Gastrocnemius medialis (tissue), 4 donors: ENCODE measurements around the gene CYTH1. TPM values are rescaled to one million over a fixed set of nuclear protein-coding genes. Genes with fewer than 3 reads are reported as not detected.

Source experiments
- ATAC-seq, 2 donors: fragments of 150-250 bp; one replicate each; pipeline ENCODE4 v1.9.1; 2016
- DNase-seq, 2 donors: peaks; one replicate each; pipeline ENCODE4 v3.0.0-alpha.2; 2019
- H3K27ac ChIP-seq, 4 donors: fragments of 200-600 bp; sonication (generic); 1 replicate in 1 of 4; 2 replicates in 3 of 4; pipeline ENCODE4 v1.5.1; 2016 to 2018; ENCODE audit warnings: mild to moderate bottlenecking in 2 of 4, moderate library complexity in 1 of 4
- H3K27me3 ChIP-seq, 3 donors: fragments of 200-600 bp; sonication (generic) in 2 of 3; 1 replicate in 1 of 3; 2 replicates in 2 of 3; pipeline versions ENCODE4 v1.5.1 to v1.6.0; 2016 to 2019; ENCODE audit warnings: mild to moderate bottlenecking in 1 of 3, moderate library complexity in 1 of 3
- H3K36me3 ChIP-seq, 2 donors: fragments of 200-600 bp; sonication (generic) in 1 of 2; one replicate each; pipeline ENCODE4 v1.5.1; 2017 to 2018
- H3K4me1 ChIP-seq, 2 donors: fragments of 200-600 bp; sonication (generic) in 1 of 2; one replicate each; pipeline ENCODE4 v1.5.1; 2016 to 2017; ENCODE audit warnings: mild to moderate bottlenecking in 2 of 2
- H3K4me3 ChIP-seq, 4 donors: fragments of 200-600 bp; sonication (generic) in 3 of 4; 1 replicate in 1 of 4; 2 replicates in 3 of 4; pipeline ENCODE4 v1.5.1; 2016 to 2019; ENCODE audit warnings: mild to moderate bottlenecking in 2 of 4
- H3K9me3 ChIP-seq, 3 donors: fragments of 200-600 bp; sonication (generic) in 2 of 3; 1 replicate in 1 of 3; 2 replicates in 2 of 3; pipeline ENCODE4 v1.5.1; 2016 to 2019
- POLR2A ChIP-seq, 2 donors: fragments of 450-650 bp; IDR thresholded peaks; one replicate each; pipeline ENCODE4 v1.6.1; 2017; ENCODE audit warnings: antibody characterized with exemption in 2 of 2, mild to moderate bottlenecking in 2 of 2, moderate library complexity in 2 of 2
- in situ Hi-C, 4 donors: fragments of 200-750 bp; cut with MboI; loops; one replicate each; pipeline versions ENCODE4 v1.15.0 to v1.8.0; 2017; ENCODE audit warnings: low sequenced_read_pairs in 4 of 4
- intact Hi-C: fragments of 100-400 bp; cut with DNase I; formaldehyde crosslinking; loops from one replicate; pipeline ENCODE4 v1.15.1; 2023; ENCODE audit warnings: low total_unique reads
- total RNA-seq, 4 donors: library from RNA; depleted of rRNA; stranded (reverse); fragments of >200 nt; gene quantifications; one replicate each; pipeline versions ENCODE4 v1.1.0 to v1.2.3, GENCODE V29; 2016
- TF ChIP-seq, protein P1 (sequence below), 5 experiments: fragments of 450-650 bp in 3 of 5; fragments of 200-600 bp in 2 of 5; sonication (generic) in 2 of 5; IDR thresholded peaks in 4 of 5; conservative IDR thresholded peaks in 1 of 5; 1 replicate in 4 of 5; 2 replicates in 1 of 5; pipeline ENCODE4 v1.5.1; 2016 to 2019; ENCODE audit warnings: antibody characterized with exemption in 5 of 5, mild to moderate bottlenecking in 3 of 5, moderate library complexity in 3 of 5

Gene CYTH1
- total RNA-seq, 4 donors from 2014 or later = 24.7 to 43.7 (median 32.4) TPM

DNA sequence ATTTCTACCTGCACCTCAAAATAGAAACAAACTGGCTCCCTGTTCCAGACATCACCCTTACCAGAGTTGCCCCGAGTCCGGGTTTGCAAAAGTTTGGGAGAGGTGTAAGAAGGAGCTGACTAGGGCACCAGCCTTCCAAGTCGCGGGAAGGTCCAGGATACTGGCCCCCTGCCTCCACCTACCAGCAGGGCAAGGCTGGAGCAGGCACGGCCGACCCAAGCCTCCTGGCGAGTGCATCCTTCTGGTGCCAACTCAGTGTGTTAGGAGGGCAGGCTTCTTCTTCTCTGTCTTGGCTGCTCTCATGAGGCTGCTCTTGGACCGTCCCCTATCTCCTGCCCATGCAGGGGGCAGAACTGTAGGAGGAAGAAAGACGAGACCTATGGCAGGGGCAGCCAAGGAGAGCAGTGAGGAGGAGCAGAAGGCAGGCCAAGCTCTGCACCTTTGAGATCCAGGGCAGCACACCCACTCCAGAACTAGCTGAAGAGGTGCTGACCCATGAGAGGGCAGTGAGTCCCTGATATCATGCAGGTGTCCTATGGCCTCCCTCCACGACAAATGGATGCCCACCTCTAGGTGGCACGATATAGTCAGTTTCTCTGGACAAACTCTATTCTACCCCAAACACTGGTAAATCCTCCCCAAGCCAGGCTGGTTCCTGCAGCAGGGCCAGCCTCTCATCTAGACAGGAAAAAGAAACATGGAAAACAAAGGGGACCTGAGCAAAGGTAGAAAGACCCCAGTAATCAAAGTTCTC, 54.4 kb downstream of the CYTH1 start:
- intact Hi-C loops = no loop called here
- in situ Hi-C loops = no loop called here
- H3K4me1 ChIP-seq = peaks cover 66 to 79% of the 10 kb centered on the region in 2 donors
- no peak for TF ChIP-seq POLR2A (IDR thresholded peaks at IDR 0.05)
- TF ChIP-seq, protein P1, sequence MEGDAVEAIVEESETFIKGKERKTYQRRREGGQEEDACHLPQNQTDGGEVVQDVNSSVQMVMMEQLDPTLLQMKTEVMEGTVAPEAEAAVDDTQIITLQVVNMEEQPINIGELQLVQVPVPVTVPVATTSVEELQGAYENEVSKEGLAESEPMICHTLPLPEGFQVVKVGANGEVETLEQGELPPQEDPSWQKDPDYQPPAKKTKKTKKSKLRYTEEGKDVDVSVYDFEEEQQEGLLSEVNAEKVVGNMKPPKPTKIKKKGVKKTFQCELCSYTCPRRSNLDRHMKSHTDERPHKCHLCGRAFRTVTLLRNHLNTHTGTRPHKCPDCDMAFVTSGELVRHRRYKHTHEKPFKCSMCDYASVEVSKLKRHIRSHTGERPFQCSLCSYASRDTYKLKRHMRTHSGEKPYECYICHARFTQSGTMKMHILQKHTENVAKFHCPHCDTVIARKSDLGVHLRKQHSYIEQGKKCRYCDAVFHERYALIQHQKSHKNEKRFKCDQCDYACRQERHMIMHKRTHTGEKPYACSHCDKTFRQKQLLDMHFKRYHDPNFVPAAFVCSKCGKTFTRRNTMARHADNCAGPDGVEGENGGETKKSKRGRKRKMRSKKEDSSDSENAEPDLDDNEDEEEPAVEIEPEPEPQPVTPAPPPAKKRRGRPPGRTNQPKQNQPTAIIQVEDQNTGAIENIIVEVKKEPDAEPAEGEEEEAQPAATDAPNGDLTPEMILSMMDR (IDR thresholded peaks at IDR 0.05 in 4 of 5, conservative IDR thresholded peaks at IDR 0.05 in 1 of 5) = no peak
- H3K36me3 ChIP-seq = no peaks in the 10 kb centered on the region
- H3K27me3 ChIP-seq = no peaks in the 10 kb centered on the region
- DNase-seq (no peak), ATAC-seq (no peak)
- H3K4me3 ChIP-seq = no peak overlapping the region
- no peaks in the 10 kb centered on the region for H3K9me3 ChIP-seq
- peak overlapping the region in 2 of 4 donors; percentile 71 to 72 for H3K27ac ChIP-seq

DNA sequence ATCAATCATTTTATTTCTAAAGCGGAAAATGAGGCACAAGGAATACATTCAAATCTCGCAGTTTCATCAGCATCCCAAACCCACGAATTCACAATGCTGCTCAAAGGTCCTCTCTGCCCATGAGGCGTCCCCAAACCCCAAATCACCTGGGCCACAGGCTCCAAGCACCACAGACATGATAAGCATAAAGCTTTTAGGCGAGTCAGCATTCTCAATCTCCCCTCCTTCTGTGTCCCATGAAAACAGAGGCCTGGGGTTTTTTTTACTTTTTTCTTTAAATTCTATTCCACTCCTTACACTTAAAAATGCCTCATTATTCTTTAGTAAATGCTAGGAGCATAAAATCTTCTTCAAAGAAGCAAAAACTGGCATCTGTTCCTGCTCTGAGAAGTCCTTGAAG, 55.0 kb downstream of the CYTH1 start:
- Histone ChIP-seq H3K4me1 (peaks cover 67 to 79% of the 10 kb centered on the region in 2 donors), H3K36me3 (no peaks in the 10 kb centered on the region), H3K9me3 (no peaks in the 10 kb centered on the region), H3K27me3 (no peaks in the 10 kb centered on the region), H3K27ac (peak overlapping the region; percentile 64 to 72 (median 71)), H3K4me3 (no peak overlapping the region)
- intact Hi-C loops (no loop called here), in situ Hi-C loops (no loop called here)
- no peak for DNase-seq
- no peak for TF ChIP-seq POLR2A (IDR thresholded peaks at IDR 0.05)
- TF ChIP-seq, protein P1 (IDR thresholded peaks at IDR 0.05 in 4 of 5, conservative IDR thresholded peaks at IDR 0.05 in 1 of 5) = no peak
- no peak for ATAC-seq

DNA sequence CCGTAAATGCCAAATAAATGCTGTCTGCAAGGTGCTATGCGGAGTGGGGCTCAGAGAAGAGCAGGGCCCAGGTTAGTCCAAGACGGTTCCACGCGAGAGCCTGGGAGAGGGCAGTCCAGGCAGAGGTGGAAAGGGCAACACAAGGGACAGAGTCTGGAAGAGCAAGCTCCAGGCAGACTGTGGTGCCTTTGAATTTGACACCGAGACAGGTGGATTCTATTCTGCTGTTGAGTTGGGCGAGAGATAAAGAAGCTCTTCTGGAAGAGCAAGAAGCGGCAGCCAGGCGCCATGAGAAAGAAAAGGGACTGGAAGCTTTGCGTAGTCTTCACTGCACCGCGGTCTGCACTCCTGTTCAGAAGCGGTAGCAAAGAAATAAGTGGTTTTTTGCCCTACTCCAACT, 55.6 kb downstream of the CYTH1 start:
- no peak overlapping the region for H3K4me3 ChIP-seq
- ATAC-seq (peak; percentile 54 to 80), DNase-seq (no peak)
- TF ChIP-seq, protein P1 (IDR thresholded peaks at IDR 0.05 in 4 of 5, conservative IDR thresholded peaks at IDR 0.05 in 1 of 5) = no peak
- no peak for TF ChIP-seq POLR2A (IDR thresholded peaks at IDR 0.05)
- no peaks in the 10 kb centered on the region for H3K9me3 ChIP-seq
- in situ Hi-C loops = no loop called here
- intact Hi-C loops = no loop called here
- H3K4me1 ChIP-seq = peaks cover 72 to 83% of the 10 kb centered on the region in 2 donors
- H3K36me3 ChIP-seq = no peaks in the 10 kb centered on the region
- H3K27me3 ChIP-seq = no peaks in the 10 kb centered on the region
- H3K27ac ChIP-seq = peak overlapping the region; percentile 64 to 72 (median 71)

DNA sequence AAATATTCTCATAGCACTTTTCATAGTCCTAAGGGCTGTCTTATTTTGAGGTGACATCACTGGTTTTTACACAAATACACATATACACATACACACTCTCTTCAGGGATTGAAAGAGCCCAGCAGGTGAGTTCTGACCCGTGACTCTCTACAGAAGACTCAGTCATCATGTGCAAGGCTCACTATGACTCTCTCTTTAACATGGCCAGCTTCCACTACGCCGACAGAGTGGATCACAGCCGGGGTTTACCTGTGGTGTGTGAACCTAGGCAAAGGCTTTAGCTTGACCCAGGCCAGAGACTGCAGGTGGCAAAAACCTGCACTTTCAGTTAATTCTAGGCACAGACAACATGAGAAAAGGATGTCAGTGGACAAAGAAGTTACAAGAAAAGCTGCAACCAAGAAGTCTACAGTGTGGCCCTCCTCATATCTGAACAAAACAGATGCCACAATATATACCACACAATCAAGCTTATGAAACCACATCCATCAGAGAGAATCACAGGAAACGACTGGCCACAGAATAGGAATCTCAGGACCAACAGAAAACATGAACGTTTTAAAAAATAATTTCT, 56.5 kb downstream of the CYTH1 start:
- Histone ChIP-seq H3K36me3 (no peaks in the 10 kb centered on the region), H3K9me3 (no peaks in the 10 kb centered on the region), H3K27ac (peak overlapping the region; percentile 64 to 72 (median 71)), H3K27me3 (no peaks in the 10 kb centered on the region), H3K4me1 (peaks cover 79 to 90% of the 10 kb centered on the region in 2 donors), H3K4me3 (no peak overlapping the region)
- no peak for DNase-seq
- in situ Hi-C loops (no loop called here), intact Hi-C loops (no loop called here)
- no peak for ATAC-seq
- TF ChIP-seq, protein P1 (IDR thresholded peaks at IDR 0.05 in 4 of 5, conservative IDR thresholded peaks at IDR 0.05 in 1 of 5) = no peak
- no peak for TF ChIP-seq POLR2A (IDR thresholded peaks at IDR 0.05)
